ENCODE data around the gene HMGCS1.
"Not testable (repeated sequence)": the region's sequence is repeated elsewhere in the genome, so short reads cannot be mapped to it uniquely, and the experiment has no call there.

The HMGCS1 gene

GRCh38 chr5:43313035-43313853 lies at the start of gene HMGCS1:
Gene HMGCS1, minus strand, starts transcription at chr5:43313412. Its CDS starts 14,447 bp downstream, at chr5:43298965.
- peak; percentile 70 to 100 (median 99) for DNase-seq

- DNase-seq, result no peak
Observed at GRCh38 chr5:43358726-43359125, 45.5 kb upstream of the HMGCS1 start.

- DNase-seq, result no peak
Observed at GRCh38 chr5:43358301-43358700, 45.1 kb upstream of the HMGCS1 start.

- DNase-seq, result no peak
Observed at GRCh38 chr5:43357878-43358281, 44.7 kb upstream of the HMGCS1 start.

- DNase-seq, result no peak
Observed at GRCh38 chr5:43357067-43357466, 43.9 kb upstream of the HMGCS1 start.

GRCh38 chr5:43354774-43355173 lies 41.6 kb upstream of the HMGCS1 start:
- no peak for DNase-seq

GRCh38 chr5:43353668-43354067 lies 40.5 kb upstream of the HMGCS1 start:
- no peak for DNase-seq

- no peak for DNase-seq
Observed at GRCh38 chr5:43352915-43353314, 39.7 kb upstream of the HMGCS1 start.

- no peak for DNase-seq
Observed at GRCh38 chr5:43352131-43352530, 38.9 kb upstream of the HMGCS1 start.

- DNase-seq, result no peak
Observed at GRCh38 chr5:43348861-43349363, 35.7 kb upstream of the HMGCS1 start.

GRCh38 chr5:43348207-43348606 lies 35.0 kb upstream of the HMGCS1 start:
- no peak for DNase-seq

GRCh38 chr5:43338862-43339261 lies 25.6 kb upstream of the HMGCS1 start:
- no peak for DNase-seq

GRCh38 chr5:43336159-43336558 lies 22.9 kb upstream of the HMGCS1 start:
- no peak for DNase-seq

GRCh38 chr5:43335681-43336080 lies 22.5 kb upstream of the HMGCS1 start:
- DNase-seq, result no peak

- DNase-seq, result no peak
Observed at GRCh38 chr5:43332401-43332800, 19.2 kb upstream of the HMGCS1 start.

- not testable (repeated sequence) for DNase-seq
Observed at GRCh38 chr5:43325624-43326023, 12.4 kb upstream of the HMGCS1 start.

GRCh38 chr5:43323488-43323887 lies 10.3 kb upstream of the HMGCS1 start:
- not testable (repeated sequence) for DNase-seq

- DNase-seq, result no peak
Observed at GRCh38 chr5:43320846-43321245, 7.6 kb upstream of the HMGCS1 start.

- no peak for DNase-seq
Observed at GRCh38 chr5:43316421-43316820, 3.2 kb upstream of the HMGCS1 start.

GRCh38 chr5:43315682-43316081 lies 2.5 kb upstream of the HMGCS1 start:
- no peak for DNase-seq

- DNase-seq, result no peak
Observed at GRCh38 chr5:43315263-43315662, 2.1 kb upstream of the HMGCS1 start.

GRCh38 chr5:43314724-43315123 lies 1.5 kb upstream of the HMGCS1 start:
- no peak for DNase-seq

- peak in 10 of 56 donors; percentile 4 to 32 (median 14) for DNase-seq
Observed at GRCh38 chr5:43313854-43314457, 744 bp upstream of the HMGCS1 start.

All from amygdala (tissue), 56 donors.